ENCODE results near the gene ZNF287. TPM values are rescaled to one million over a fixed set of nuclear protein-coding genes. Genes with fewer than 3 reads are reported as not detected.

The ZNF287 gene
- total RNA-seq, 1 experiment from 2014 or later = 5.4 TPM

GRCh38 chr17:16573466-16573865 lies 4.5 kb upstream of the ZNF287 start:
- DNase-seq (ENCODE audit: low spot score) = no peak
- Mint-ChIP-seq H3K36me3 (no peaks in the 10 kb centered on the region), H3K4me1 (peaks cover 2% of the 10 kb centered on the region; the same call in 1 of the 2 replicates), H3K27me3 (ENCODE audit: low read depth) (peaks cover 52% of the 10 kb centered on the region), H3K9me3 (no peaks in the 10 kb centered on the region; the same call in 1 of the 2 replicates), H3K27ac (no peak overlapping the region), H3K4me3 (no peak overlapping the region)
- no peak for ATAC-seq
- TF ChIP-seq MAX (CRISPR knock-in tag; IDR thresholded peaks at IDR 0.05) = no peak
- TF ChIP-seq ZNF396 (CRISPR knock-in tag; IDR thresholded peaks at IDR 0.05; ENCODE audit: borderline replicate concordance) = no peak
- no peak for TF ChIP-seq GRHL2 (CRISPR knock-in tag; IDR thresholded peaks at IDR 0.05; ENCODE audit: insufficient replicate concordance, severe bottlenecking)
- TF ChIP-seq JUN (CRISPR knock-in tag; IDR thresholded peaks at IDR 0.05) = no peak
- TF ChIP-seq, protein P1, sequence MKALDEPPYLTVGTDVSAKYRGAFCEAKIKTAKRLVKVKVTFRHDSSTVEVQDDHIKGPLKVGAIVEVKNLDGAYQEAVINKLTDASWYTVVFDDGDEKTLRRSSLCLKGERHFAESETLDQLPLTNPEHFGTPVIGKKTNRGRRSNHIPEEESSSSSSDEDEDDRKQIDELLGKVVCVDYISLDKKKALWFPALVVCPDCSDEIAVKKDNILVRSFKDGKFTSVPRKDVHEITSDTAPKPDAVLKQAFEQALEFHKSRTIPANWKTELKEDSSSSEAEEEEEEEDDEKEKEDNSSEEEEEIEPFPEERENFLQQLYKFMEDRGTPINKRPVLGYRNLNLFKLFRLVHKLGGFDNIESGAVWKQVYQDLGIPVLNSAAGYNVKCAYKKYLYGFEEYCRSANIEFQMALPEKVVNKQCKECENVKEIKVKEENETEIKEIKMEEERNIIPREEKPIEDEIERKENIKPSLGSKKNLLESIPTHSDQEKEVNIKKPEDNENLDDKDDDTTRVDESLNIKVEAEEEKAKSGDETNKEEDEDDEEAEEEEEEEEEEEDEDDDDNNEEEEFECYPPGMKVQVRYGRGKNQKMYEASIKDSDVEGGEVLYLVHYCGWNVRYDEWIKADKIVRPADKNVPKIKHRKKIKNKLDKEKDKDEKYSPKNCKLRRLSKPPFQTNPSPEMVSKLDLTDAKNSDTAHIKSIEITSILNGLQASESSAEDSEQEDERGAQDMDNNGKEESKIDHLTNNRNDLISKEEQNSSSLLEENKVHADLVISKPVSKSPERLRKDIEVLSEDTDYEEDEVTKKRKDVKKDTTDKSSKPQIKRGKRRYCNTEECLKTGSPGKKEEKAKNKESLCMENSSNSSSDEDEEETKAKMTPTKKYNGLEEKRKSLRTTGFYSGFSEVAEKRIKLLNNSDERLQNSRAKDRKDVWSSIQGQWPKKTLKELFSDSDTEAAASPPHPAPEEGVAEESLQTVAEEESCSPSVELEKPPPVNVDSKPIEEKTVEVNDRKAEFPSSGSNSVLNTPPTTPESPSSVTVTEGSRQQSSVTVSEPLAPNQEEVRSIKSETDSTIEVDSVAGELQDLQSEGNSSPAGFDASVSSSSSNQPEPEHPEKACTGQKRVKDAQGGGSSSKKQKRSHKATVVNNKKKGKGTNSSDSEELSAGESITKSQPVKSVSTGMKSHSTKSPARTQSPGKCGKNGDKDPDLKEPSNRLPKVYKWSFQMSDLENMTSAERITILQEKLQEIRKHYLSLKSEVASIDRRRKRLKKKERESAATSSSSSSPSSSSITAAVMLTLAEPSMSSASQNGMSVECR (CRISPR knock-in tag; IDR thresholded peaks at IDR 0.05; ENCODE audit: borderline replicate concordance) = no peak
- TF ChIP-seq ZNF423 (CRISPR knock-in tag; IDR thresholded peaks at IDR 0.05) = no peak
- TF ChIP-seq, protein P2, sequence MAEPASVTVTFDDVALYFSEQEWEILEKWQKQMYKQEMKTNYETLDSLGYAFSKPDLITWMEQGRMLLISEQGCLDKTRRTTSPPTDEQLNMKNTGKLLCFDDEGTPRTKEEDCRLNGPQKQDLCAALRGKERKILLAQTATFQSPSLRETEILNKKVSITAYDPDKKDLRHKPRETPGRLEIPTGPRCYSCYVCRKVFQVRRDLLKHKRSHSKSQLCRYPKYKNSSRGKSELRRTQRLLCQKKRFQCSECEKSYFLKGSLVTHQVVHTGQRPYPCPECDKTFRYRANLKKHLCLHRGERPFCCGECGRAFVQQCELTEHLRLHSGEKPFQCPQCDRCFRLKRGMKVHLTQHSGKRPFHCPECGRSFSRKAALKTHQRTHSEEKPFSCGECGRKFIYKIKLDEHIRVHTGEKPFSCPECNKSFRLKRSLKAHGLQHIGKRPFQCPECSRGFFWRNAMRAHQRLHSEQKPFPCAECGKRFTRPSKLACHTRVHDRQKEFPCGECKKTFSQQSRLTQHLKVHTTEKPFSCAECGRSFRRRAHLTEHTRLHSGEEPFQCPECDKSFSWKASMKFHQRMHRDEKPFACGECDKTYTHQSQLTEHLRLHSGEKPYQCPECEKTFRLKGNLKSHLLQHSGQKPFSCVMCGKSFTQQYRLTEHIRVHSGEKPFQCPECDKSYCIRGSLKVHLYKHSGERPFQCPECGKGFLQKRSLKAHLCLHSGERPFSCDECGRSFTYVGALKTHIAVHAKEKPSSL (CRISPR knock-in tag; conservative IDR thresholded peaks at IDR 0.05) = no peak
- TF ChIP-seq TEAD4 (CRISPR knock-in tag; IDR thresholded peaks at IDR 0.05) = no peak
- no peak for TF ChIP-seq MYBL2 (CRISPR knock-in tag; IDR thresholded peaks at IDR 0.05)
- no peak for TF ChIP-seq FOXJ3 (CRISPR knock-in tag; IDR thresholded peaks at IDR 0.05; ENCODE audit: borderline replicate concordance)
- TF ChIP-seq ZNF671 (CRISPR knock-in tag; IDR thresholded peaks at IDR 0.05) = no peak
- TF ChIP-seq PREB (CRISPR knock-in tag; IDR thresholded peaks at IDR 0.05; ENCODE audit: borderline replicate concordance) = no peak
- TF ChIP-seq, protein P3, sequence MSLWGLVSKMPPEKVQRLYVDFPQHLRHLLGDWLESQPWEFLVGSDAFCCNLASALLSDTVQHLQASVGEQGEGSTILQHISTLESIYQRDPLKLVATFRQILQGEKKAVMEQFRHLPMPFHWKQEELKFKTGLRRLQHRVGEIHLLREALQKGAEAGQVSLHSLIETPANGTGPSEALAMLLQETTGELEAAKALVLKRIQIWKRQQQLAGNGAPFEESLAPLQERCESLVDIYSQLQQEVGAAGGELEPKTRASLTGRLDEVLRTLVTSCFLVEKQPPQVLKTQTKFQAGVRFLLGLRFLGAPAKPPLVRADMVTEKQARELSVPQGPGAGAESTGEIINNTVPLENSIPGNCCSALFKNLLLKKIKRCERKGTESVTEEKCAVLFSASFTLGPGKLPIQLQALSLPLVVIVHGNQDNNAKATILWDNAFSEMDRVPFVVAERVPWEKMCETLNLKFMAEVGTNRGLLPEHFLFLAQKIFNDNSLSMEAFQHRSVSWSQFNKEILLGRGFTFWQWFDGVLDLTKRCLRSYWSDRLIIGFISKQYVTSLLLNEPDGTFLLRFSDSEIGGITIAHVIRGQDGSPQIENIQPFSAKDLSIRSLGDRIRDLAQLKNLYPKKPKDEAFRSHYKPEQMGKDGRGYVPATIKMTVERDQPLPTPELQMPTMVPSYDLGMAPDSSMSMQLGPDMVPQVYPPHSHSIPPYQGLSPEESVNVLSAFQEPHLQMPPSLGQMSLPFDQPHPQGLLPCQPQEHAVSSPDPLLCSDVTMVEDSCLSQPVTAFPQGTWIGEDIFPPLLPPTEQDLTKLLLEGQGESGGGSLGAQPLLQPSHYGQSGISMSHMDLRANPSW (CRISPR knock-in tag; conservative IDR thresholded peaks at IDR 0.05; ENCODE audit: low read depth) = no peak
- TF ChIP-seq JAZF1 (CRISPR knock-in tag; IDR thresholded peaks at IDR 0.05) = no peak
- TF ChIP-seq HMGXB4 (CRISPR knock-in tag; IDR thresholded peaks at IDR 0.05) = no peak
- TF ChIP-seq RORB (CRISPR knock-in tag; IDR thresholded peaks at IDR 0.05) = no peak
- TF ChIP-seq ESRRA (CRISPR knock-in tag; IDR thresholded peaks at IDR 0.05; ENCODE audit: borderline replicate concordance) = no peak
- no peak for TF ChIP-seq ZNF281 (CRISPR knock-in tag; IDR thresholded peaks at IDR 0.05)
- ChIA-PET CTCF (interaction anchor here (4.8 kb wide), 1 partner anchor 16 kb away, joined by 16 read pairs; no protein-coding TSS in a partner anchor), POLR2A (no interaction called here)

Data from WTC11 (cell line).